Right cardiac atrium (tissue), 5 donors: ENCODE data around the gene SLC39A3. TPM values are rescaled to one million over a fixed set of nuclear protein-coding genes. Genes with fewer than 3 reads are reported as not detected.
"Not testable (repeated sequence)": the region's sequence is repeated elsewhere in the genome, so short reads cannot be mapped to it uniquely, and the experiment has no call there.

ENCODE experiments used
- ATAC-seq, 2 donors: fragments of 200-7000 bp; cut with Tn5 transposase; one replicate each; pipeline versions ENCODE4 v1.8.0 to v1.9.1; 2020; ENCODE audit warnings: moderate library complexity in 2 of 2, mild to moderate bottlenecking in 1 of 2
- DNase-seq, 3 donors: peaks; one replicate each; pipeline ENCODE4 v3.0.0-alpha.2; 2020
- H3K27ac ChIP-seq: one replicate; pipeline ENCODE4 v1.5.1; 2013; ENCODE audit warnings: mild to moderate bottlenecking, low read length, control low read depth, moderate library complexity
- H3K27me3 ChIP-seq: one replicate; pipeline ENCODE4 v1.6.1; 2013; ENCODE audit not compliant: control insufficient read depth, insufficient read depth
- H3K4me1 ChIP-seq: one replicate; pipeline ENCODE4 v1.6.1; 2013; ENCODE audit warnings: low read length; ENCODE audit not compliant: control insufficient read depth, insufficient read depth
- H3K4me3 ChIP-seq: one replicate; pipeline ENCODE4 v1.5.1; 2013; ENCODE audit warnings: low read length, control low read depth
- H3K9me3 ChIP-seq: one replicate; pipeline ENCODE4 v1.6.1; 2013; ENCODE audit warnings: low read length; ENCODE audit not compliant: control insufficient read depth
- WGBS: extraction: QIAGEN DNeasy Blood & Tissue Kit; methylation state at CpG from one replicate; pipeline ENCODE4 v1.1.7; 2013; 5-methylcytosine and 5-hydroxymethylcytosine counted together
- intact Hi-C, 4 donors: fragments of 100-400 bp; cut with DNase I; formaldehyde crosslinking; loops; one replicate each; pipeline versions ENCODE4 v1.11.0 to v1.14.0; 2022 to 2023
- polyA plus RNA-seq: library from polyadenylated mRNA; stranded (reverse); fragments of 200-250 nt; gene quantifications from one replicate; pipeline ENCODE4 v1.2.3, GENCODE V29; 2013
- total RNA-seq, 4 donors: library from RNA; stranded (reverse); fragmentation: NEBNext Ultra II Directional; extraction: Animal tissue kit (Norgen Biotek cat#: 25700); gene quantifications; one replicate each; pipeline ENCODE4 v1.2.1, GENCODE V29; 2021
- donor health status: healthy with polysubstance abuse.
- donor health status: DM: no; HTN: yes; CAD: no.
- donor health status: DM: no; HTN: no; CAD: no.
- donor health status: DM: no; HTN: yes; CAD: no; lungs with severe emphysema.
- donor health status: DM: yes; HTN: yes; CAD: no.

SLC39A3 gene
- total and polyA plus RNA-seq, 5 donors, result 19.9 to 29.3 (median 23.6) TPM

GRCh38 chr19:2720777-2721569 is 18.8 kb downstream of the SLC39A3 start, which contains the start of gene DIRAS1:
TSS of gene DIRAS1 (minus strand) at chr19:2721372. CDS start at chr19:2717806, 3,566 bp downstream.
- peak; percentile 5 to 13 for ATAC-seq
- H3K27ac ChIP-seq, result peak within 1 kb of the TSS; percentile 84
- under 1% methylated on average over 89 of the region's 100 CpGs for WGBS
- DNase-seq, result peak in 1 of 3 donors; percentile 78
- intact Hi-C loops, result no loop called here
- peak within 1 kb of the TSS; percentile 76 for H3K4me3 ChIP-seq
- H3K4me1 ChIP-seq, result peaks cover 5% of the 10 kb centered on the region
- no peaks in the 10 kb centered on the region for H3K9me3 ChIP-seq
- no peaks in the 10 kb centered on the region for H3K27me3 ChIP-seq

- DNase-seq (peak; percentile 62 to 77 (median 72)), ATAC-seq (peak; percentile 46 to 49)
- peak overlapping the region; percentile 14 for H3K27ac ChIP-seq
- H3K4me3 ChIP-seq, result peak overlapping the region; percentile 76
- peaks cover 5% of the 10 kb centered on the region for H3K4me1 ChIP-seq
- H3K9me3 ChIP-seq, result peaks cover 2% of the 10 kb centered on the region
- H3K27me3 ChIP-seq, result no peaks in the 10 kb centered on the region
- intact Hi-C loops, result no loop called here
- 2% methylated on average over 37 of the region's 37 CpGs for WGBS
These were observed 19.7 kb downstream of the SLC39A3 start for GRCh38 chr19:2719920-2720776.

- no peak for DNase-seq
- intact Hi-C loops, result no loop called here
- H3K4me1 ChIP-seq, result peaks cover 5% of the 10 kb centered on the region
- no peaks in the 10 kb centered on the region for H3K27me3 ChIP-seq
- H3K9me3 ChIP-seq, result peaks cover 3% of the 10 kb centered on the region
- no peak for ATAC-seq
- H3K27ac ChIP-seq, result peak overlapping the region; percentile 76
- WGBS, result 44% methylated on average over 7 of the region's 7 CpGs
- no peak overlapping the region for H3K4me3 ChIP-seq
These were observed 20.5 kb downstream of the SLC39A3 start for GRCh38 chr19:2719232-2719735.

GRCh38 chr19:2717638-2718541 is 21.9 kb downstream of the SLC39A3 start:
- DNase-seq (peak in 1 of 3 donors; percentile 61), ATAC-seq (no peak)
- 78% methylated on average over 52 of the region's 52 CpGs for WGBS
- Histone ChIP-seq H3K4me3 (no peak overlapping the region), H3K27me3 (no peaks in the 10 kb centered on the region), H3K4me1 (peaks cover 2% of the 10 kb centered on the region), H3K9me3 (peaks cover 3% of the 10 kb centered on the region), H3K27ac (no peak overlapping the region)
- intact Hi-C loops, result no loop called here

- Histone ChIP-seq H3K4me1 (no peaks in the 10 kb centered on the region), H3K9me3 (peaks cover 3% of the 10 kb centered on the region), H3K4me3 (no peak overlapping the region), H3K27ac (no peak overlapping the region), H3K27me3 (no peaks in the 10 kb centered on the region)
- DNase-seq, result peak in 1 of 3 donors; percentile 50
- intact Hi-C loops, result no loop called here
- 88% methylated on average over 51 of the region's 51 CpGs for WGBS
- ATAC-seq, result no peak
These were observed 22.8 kb downstream of the SLC39A3 start for GRCh38 chr19:2716722-2717637.

- ATAC-seq (no peak), DNase-seq (peak in 1 of 3 donors; percentile 61)
- WGBS, result 90% methylated on average over 19 of the region's 19 CpGs
- H3K9me3 ChIP-seq, result peaks cover 3% of the 10 kb centered on the region
- H3K4me1 ChIP-seq, result no peaks in the 10 kb centered on the region
- no peak overlapping the region for H3K27ac ChIP-seq
- H3K4me3 ChIP-seq, result no peak overlapping the region
- no peaks in the 10 kb centered on the region for H3K27me3 ChIP-seq
- intact Hi-C loops, result no loop called here
These were observed 23.6 kb downstream of the SLC39A3 start for GRCh38 chr19:2716275-2716650.

- Histone ChIP-seq H3K27ac (no peak overlapping the region), H3K4me1 (no peaks in the 10 kb centered on the region), H3K4me3 (no peak overlapping the region), H3K27me3 (no peaks in the 10 kb centered on the region), H3K9me3 (peaks cover 3% of the 10 kb centered on the region)
- DNase-seq (no peak), ATAC-seq (no peak)
- whole genome bisulfite sequencing, result 94% methylated on average over 12 of the region's 12 CpGs
- intact Hi-C loops, result no loop called here
These were observed 24.1 kb downstream of the SLC39A3 start for GRCh38 chr19:2715470-2716274.

- ATAC-seq (peak; percentile 16 to 19), DNase-seq (peak in 1 of 3 donors; percentile 50)
- WGBS, result 82% methylated on average over 16 of the region's 16 CpGs
- intact Hi-C loops, result no loop called here
- H3K9me3 ChIP-seq, result peaks cover 3% of the 10 kb centered on the region
- H3K27me3 ChIP-seq, result no peaks in the 10 kb centered on the region
- no peak overlapping the region for H3K27ac ChIP-seq
- H3K4me3 ChIP-seq, result no peak overlapping the region
- H3K4me1 ChIP-seq, result no peaks in the 10 kb centered on the region
These were observed 25.1 kb downstream of the SLC39A3 start for GRCh38 chr19:2714531-2715269.

- H3K9me3 ChIP-seq, H3K4me3 ChIP-seq, H3K4me1 ChIP-seq, ATAC-seq, DNase-seq, H3K27ac ChIP-seq, H3K27me3 ChIP-seq, intact Hi-C loops: not testable (repeated sequence)
- WGBS, result 56% methylated on average over 1 of the region's 1 CpG
These were observed 25.7 kb downstream of the SLC39A3 start for GRCh38 chr19:2714102-2714501.
